Stimulated activated CD8-positive, alpha-beta memory T cell treated with anti-CD3 and anti-CD28 coated beads, Interleukin-7, amount 100 ng/mL, for 24 hours (primary cell): ENCODE results near the gene GCGR.

ENCODE experiments used
- DNase-seq: peaks from one replicate; pipeline ENCODE4 v3.0.0-alpha.2; 2020; ENCODE audit warnings: low read depth

GCGR gene

DNA sequence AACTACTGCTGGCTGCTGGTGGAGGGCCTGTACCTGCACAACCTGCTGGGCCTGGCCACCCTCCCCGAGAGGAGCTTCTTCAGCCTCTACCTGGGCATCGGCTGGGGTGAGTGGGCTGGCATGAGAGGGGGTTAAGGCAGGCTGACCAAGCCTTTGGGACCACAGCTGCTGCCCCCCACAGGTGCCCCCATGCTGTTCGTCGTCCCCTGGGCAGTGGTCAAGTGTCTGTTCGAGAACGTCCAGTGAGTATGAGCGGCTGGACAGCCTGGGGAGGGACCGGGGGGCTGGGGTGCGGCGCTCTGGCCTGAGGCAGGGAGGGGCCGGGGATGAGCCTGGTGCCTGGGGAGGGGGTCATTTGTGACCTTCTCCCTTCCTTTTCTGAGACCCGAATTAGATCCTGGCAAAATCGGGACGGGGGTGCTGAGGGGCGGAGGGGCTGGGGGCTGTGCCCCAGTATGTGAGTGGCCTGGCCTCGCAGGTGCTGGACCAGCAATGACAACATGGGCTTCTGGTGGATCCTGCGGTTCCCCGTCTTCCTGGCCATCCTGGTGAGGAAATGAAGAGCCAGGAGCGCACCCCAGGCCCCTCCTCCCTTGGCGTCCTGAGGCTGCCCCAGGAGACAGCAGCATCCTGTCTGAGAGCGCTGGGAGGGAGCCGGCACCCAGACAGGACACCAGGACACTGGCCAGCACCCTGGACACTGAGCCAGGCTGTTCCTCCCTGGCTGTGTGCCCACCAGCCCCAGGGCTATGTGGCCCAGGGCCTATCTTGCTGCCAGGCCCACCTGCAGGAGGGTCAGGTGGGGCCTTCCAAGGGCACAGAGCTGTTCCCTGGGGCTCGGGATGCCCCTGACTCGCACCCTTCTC, 8.0 kb downstream of the GCGR start:
- no peak for DNase-seq

DNA sequence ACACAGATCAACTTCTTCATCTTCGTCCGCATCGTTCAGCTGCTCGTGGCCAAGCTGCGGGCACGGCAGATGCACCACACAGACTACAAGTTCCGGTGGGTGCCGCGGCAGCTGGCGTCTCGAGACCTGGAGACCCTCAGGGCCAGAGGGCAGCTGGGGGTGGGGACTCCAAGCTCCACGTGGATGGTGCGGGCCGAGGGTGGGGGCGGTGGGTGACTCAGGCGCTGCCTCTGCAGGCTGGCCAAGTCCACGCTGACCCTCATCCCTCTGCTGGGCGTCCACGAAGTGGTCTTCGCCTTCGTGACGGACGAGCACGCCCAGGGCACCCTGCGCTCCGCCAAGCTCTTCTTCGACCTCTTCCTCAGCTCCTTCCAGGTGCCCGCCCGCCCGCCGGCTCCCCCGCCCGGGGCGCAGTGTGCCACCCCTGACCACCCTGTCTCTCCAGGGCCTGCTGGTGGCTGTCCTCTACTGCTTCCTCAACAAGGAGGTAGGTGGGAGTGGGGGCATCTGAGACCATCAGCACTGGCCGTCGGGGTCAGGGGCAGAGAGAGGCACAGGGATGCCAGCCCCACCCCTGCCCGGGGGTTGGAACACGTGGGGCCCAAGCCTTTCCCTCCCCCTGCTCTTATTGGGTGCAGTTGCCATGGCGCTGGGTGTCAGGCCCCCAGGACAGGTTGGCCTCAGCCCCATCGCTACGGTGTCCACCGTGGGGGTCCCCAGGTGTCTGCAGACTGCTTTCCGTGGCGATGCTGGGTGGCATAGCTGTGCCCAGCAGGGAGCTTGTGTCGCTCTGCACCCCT, 8.8 kb downstream of the GCGR start:
- DNase-seq = no peak

DNA sequence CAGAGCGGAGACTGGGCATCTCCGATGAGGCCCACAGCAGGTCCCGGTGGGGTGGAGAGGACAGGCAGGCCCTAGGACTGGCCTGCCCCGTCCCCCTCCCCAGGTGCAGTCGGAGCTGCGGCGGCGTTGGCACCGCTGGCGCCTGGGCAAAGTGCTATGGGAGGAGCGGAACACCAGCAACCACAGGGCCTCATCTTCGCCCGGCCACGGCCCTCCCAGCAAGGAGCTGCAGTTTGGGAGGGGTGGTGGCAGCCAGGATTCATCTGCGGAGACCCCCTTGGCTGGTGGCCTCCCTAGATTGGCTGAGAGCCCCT, 9.4 kb downstream of the GCGR start:
- no peak for DNase-seq

DNA sequence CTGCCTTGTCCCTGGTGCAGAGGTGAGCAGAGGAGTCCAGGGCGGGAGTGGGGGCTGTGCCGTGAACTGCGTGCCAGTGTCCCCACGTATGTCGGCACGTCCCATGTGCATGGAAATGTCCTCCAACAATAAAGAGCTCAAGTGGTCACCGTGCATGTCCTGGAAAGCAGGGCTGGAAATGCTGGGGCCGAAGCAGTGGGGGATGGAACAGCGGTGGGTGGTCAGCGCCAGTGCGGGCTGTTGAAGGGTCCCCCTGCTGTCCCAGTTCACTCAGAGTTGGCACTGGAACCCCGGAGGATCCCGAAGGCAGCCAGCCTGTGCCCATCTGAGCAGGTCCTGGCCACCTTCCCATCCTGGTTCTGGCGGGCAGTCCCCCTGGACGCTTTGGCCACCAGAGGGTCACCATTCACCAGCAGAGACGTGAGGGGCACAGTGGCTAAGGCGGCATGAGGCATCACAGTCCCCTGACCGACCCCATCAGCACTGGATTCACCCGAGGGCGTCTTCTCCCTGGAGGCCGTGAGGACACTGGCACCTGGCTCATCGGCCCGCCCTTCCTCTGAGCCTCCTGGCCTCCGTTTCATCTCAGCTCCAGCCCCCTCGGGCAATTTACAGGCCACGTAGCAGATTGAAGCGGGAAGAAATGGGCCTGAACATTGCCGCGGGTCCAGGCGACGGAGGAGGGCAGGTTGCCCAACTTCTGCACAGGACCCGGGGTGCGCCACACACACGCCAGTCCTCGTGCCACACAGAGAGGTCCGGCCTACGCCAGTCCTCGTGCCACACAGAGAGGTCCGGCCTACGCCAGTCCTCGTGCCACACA, 10.1 kb downstream of the GCGR start:
- DNase-seq = no peak

DNA sequence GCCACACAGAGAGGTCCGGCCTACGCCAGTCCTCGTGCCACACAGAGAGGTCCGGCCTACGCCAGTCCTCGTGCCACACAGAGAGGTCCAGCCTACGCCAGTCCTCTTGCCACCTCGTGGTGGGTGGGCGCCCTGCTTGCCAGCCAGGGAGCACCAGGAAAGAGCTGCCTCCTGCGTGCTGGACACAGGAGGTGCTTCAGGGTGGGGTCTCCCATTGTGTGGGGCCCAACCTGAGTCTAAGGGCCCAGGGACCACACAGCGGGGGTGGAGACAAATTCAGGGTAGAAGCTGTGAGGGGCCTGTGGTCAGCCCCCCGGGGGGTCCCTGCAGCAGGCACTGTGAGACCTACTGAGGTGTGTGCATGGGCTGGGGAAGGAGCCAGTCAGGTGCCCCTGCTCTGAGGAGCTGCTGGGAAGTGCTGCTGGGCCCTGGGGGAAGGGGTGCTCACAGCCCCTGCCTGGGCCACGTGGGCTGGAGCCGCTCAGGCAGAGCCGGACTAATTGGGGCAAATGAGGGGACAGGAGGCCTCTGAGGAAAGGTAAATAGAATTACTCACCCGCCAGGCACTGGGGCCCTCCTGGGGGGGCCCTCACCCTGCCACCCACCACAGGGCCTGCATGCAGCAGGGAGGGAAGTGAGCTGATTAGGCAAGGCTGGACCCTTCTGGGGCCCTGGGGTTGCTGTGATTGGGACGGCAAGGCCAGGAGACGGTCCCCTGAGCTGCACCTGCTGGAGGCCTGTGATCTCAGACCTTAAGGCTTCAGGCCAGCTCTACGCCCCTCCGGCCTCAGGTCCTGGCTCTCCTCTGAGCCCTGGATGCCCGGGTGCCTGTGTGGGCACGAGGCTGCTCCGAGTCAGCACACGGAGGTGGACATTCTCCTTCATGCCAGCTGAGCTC, 11.0 kb downstream of the GCGR start:
- no peak for DNase-seq

DNA sequence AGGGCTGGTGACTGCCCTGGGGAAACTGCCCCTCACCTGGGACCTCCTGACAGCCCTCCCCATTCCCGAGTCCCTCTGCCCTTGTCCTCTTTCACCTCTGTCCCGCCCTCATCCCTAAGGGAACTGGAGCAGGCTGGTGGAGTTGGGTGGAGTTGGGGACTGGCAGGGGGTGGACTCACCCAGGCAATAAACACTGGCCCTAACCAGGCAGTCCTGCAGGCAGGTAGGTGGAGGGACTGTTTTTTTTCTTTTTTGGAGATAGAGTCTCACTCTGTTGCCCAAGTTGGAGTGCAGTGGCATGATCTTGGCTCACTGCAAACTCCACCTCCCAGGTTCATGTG, 11.7 kb downstream of the GCGR start:
- DNase-seq = no peak

DNA sequence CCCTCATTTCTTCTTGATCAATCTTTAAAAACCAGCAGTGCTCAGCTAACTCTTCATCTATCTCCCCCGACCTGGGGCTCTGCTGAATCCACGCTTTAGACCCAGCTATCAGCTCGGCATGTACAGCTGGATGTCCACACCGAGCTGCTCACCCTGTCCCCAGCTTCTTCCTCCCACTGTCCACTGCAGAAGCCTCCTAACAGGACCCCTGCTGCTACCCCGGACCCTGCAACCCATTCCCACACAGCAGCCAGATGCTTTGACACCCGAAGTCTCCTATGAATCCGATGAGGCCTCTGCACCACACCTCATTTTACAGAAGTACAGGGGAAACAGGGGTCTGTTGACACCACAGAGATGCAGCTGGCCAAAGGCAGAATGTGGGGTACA, 13.8 kb downstream of the GCGR start:
- no peak for DNase-seq

DNA sequence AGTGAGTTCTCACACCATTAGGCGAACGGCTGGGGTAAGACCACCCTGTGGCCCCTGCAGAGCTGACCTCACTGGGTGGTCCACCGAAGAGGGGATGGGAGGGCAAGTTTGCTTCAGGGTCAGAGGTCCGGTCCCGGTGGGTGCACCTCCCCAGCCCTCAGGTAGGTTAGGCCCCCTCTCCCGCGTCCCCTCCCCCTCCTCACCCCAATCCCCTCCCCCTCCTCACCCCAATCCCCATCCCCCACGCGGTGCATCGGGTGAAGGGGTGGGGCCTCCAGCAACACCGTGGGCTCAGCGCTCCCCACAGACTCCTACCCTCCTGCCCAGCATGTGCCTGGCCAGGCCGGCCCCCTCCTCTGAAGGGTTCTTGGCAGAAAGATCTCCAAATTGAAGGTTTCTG, 15.8 kb downstream of the GCGR start:
- DNase-seq = no peak

DNA sequence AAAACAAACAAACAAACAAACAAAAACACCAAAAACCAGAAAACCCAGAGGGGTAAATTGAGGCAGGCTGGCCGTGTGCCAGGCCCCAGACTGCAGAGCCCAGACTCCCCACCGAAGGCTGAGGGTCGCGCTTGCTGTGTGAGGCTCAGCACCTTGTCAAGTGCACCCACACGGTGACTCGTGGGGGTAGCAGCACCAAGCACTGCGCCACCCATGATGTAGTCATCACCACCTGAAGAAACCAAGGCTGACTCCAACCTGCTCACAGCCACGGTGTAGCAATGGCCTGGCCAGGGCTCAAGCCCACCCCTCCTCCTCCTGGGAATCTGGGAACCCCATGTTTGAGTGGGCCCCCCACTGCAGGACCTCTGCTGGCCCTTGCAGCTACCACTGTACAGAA, 17.2 kb downstream of the GCGR start:
- no peak for DNase-seq

DNA sequence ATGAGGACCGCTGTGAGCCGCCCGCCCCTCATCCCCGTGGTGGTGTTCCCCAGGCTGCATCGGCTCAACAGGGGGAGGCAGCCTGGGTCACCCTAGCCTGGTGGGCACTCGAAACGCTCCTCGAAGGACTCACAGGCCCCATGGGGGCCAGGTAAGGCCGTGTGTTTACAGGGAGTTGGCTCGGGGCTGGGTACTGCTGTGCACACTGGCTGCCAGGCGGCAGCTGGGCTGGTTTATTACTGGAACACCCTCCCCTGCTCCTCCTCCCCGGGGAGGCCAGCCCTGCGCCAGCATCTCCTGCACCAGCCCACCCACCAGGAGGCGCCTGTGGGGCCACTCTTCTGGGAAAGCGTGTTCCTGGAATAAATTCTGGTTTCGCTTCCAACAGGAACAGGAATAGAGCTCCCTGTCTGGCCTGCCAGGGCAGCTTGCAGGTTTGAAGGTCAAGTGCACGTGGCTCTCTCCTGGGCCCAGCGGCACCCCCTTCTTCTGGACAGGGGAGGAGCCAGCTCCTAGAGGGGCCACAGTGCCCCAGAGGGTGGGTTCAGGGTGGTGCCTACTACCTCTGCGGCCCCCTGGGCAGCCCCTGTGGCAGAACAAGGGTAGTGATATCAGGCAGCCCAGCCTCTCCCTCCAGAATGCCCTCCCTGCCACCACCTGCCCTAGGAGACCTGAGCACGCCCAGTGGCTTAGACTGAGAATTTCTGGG, 17.8 kb downstream of the GCGR start:
- no peak for DNase-seq

DNA sequence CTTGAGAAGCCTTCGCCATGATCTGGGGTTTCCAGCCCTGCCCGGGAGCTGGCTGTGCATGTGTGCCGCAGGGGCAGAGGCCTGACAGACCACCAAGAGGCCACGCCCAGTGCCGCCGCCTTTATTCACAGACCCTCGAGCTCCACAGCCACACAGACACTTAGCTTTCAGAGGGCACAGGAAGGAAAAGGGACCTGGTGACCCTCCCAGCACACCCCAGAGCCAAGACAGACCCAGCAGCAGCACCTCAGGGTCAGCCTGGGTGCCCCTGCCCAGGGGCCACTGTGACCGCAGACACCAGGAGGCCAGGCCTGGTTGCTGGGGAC, 18.3 kb downstream of the GCGR start:
- DNase-seq = no peak

DNA sequence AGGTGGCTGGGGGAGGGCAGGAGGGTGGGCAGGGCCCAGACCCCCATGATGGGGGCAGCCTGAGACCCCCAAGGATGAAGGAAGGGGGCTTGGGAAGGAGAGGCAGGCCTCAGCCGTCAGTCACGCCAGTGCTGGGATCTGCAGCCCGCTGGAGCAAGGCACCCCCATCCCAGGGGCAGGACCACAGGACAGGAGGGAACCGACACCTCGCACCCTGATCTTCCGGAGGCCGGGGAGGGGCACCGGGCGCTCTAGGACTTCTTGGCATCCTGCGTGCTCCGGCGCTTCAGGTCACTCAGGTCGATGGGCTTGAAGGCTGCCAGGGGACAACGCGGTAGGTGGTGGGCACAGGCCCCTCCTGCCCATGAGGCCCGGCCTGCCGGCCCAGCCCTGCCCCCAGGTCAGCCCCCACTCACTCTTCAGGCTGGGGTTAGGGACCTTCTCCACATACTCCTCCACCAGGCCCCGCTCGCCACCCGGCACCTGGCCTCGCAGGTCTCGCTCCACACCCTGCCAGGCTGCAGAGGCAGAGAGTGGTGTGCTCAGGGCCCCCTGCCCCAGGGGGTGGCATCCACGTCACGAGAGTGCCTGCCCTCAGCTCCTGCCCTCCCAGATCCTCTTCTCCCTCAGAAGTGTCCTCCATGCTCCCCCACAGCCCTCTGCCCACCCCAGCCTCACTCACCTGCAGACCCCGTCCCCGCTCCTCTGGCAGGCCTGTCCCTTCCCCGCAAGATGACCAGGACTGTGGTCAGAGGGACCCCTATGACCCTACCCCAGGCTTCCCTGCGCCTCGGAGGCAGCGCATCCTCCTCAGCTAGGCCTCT, 19.3 kb downstream of the GCGR start:
- no peak for DNase-seq

DNA sequence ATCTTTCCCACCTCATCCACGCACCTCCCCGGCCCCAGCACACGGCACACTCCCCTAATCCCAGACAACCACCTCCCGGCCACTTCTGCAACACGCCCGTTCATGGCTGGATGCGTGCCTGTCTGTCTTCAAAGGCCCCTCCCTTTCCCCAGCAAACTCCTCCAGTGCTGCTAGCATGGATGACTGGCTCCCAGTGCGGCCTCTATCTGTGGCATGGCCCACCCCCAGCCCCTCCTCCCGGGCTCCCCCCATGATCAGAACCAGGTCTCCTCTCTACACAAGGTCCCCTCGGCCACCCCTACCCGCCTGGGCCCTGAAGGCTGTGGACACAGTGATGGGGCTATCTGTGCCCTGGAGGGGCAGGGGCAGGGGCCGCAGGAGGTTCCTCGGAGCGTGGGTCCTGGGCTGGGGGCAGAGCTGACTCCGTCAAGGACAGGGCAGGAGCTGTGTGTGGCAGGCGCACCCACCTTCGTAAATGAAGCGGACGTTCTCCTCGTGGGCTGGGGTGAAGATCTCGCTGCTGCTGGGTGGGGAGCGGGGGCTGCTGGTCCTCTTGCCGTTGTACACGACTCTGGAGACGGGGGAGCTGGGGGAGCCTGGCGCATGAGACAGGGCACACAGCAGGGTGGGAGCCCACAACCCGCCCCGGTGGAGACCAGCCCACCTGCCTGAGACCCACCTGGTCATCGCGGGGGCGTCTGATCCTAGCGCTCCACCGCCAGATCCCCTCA, 20.0 kb downstream of the GCGR start:
- DNase-seq = no peak

DNA sequence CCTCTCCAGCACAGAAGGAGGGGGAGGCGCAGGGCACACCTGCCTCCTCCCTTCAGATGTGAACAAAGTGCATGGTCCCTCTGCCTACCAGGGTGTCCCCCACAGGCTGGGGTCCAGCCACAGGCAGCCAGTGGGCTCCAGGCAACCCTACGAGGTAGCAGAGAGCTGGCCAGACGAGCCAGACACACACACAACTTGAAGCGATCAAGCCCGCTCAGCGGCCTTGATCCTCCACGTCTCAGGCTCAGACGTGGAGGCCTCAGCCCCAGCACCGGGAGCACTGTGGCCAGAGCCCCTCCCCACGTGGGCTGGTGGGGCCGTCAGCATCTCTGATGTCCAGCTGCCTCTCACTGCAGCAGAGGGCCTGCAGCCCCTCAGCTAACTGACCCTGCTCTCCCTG, 20.6 kb downstream of the GCGR start:
- no peak for DNase-seq

DNA sequence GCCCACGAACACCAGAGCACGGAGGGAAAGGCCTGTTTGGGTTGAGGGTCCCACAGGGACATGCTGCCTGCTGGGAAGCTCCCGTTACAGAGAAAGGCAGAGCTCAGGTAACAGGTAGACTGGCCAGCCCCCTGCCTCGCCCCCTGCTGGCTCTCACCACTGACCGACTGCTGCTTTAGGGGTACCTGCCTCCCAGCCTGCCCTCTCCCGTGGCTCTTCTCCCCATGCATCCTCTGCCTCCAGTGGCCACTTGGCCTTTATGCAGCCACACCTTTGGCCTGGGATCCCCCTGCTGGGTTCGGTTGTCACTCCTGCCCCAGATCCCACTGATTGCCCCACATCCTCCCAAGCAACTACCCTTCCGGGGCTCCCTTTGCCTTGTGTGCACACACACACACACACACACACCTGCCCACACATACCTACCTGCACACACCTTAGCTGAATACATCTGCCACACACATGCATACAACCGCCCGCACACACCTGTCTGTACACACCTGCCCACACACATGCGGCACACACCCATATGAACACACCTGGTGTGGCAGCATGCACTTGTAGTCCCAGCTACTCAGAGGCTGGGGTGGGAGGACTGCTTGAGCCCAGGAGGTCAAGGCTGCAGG, 22.0 kb downstream of the GCGR start:
- DNase-seq = no peak

DNA sequence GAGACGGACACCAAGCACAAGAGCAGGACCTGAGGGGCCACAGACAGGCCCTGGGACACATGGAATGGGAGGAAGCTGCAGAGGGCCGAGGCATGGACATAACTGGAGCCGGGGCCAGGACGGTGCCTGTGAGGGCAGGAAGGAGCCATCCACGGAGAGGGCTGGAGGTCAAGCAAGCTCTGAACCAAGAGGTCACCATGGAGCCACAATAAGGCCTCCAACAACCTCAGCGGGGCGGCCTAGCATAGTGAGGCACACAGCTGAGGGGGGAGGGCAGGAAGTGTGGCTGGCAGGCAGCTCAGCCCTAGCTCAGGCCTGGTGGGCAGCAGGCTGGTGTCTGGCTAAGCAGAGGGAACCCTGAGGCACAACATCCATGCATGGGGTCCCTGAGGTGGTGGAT, 24.7 kb downstream of the GCGR start:
- no peak for DNase-seq

DNA sequence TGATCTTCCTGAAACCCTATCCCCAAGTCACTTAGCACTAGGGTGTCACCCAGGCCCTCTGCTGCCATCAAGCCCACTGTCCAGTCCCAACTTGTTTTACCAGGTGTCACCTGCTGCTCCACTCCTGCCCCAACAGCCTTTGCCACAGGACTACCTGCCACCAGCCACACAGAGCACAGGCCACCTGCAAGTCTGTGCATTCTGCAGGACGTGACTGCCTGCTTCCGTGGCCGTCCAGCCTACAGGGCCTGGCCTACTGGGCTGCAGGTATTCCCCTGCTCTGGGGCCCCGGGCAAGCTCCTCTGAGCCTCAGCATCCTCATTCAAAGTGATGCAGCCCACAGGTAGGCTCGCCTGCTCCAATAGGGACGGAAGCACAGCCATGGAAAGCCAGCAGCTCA, 25.9 kb downstream of the GCGR start:
- no peak for DNase-seq

DNA sequence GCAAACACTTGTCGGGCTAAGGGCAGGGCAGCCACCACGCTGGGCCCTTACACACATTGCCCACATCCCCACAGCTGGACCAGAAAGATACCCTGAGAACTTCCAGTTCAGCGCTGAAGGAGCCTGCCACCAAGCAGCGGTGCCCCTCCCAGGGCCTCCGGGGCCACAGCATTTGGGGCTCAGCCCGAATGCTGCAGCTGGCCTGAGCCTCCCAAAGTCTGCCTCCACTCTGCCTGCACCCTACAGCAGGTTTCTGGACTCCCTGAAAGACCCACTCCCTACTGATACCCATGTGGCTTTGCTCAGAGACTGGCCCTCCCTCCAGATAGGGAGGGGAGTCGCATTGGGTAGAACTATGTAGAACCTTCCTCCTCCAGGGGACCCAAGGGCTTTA, 27.6 kb downstream of the GCGR start:
- no peak for DNase-seq

DNA sequence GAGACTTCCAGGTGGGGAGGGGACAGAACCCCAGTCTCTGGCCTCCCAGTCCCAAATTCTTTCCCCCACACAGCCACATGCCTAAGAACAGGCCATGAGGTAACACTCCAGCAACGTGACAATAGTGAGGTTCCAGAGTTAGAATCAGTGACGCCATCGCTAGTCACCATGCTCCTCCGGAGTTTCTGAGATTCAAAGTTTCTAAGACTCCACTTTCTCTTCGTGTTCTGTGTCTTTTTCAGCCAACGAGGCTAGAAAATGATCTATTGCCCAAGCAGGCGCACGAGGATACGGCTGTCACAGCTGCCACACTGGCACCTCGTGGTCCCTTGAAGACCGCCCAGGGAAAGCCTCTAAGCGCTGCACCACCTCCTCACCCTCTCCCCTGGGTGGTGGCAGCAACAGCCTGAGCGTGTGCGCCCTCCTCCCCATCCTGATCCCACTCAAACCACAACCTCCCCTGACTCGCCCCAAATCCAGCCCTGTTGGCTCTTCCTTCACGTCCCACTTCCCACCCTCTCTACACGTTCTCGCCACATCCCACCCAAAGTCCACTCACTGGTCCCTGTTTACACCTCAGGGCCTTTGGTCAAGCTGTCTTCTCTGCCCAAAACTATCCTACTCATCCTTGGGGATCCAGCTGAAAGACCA, 28.1 kb downstream of the GCGR start:
- peak; percentile 33 for DNase-seq
